ENCODE measurements around the gene NCOA7. TPM values are rescaled to one million over a fixed set of nuclear protein-coding genes. Genes with fewer than 3 reads are reported as not detected.

NCOA7 gene
- total and polyA plus RNA-seq, 9 of the 15 experiments (the other 6 are each of a cell fraction or from before 2014, with no cell fraction given), result 5.8 to 14.6 (median 9.3) TPM

DNA sequence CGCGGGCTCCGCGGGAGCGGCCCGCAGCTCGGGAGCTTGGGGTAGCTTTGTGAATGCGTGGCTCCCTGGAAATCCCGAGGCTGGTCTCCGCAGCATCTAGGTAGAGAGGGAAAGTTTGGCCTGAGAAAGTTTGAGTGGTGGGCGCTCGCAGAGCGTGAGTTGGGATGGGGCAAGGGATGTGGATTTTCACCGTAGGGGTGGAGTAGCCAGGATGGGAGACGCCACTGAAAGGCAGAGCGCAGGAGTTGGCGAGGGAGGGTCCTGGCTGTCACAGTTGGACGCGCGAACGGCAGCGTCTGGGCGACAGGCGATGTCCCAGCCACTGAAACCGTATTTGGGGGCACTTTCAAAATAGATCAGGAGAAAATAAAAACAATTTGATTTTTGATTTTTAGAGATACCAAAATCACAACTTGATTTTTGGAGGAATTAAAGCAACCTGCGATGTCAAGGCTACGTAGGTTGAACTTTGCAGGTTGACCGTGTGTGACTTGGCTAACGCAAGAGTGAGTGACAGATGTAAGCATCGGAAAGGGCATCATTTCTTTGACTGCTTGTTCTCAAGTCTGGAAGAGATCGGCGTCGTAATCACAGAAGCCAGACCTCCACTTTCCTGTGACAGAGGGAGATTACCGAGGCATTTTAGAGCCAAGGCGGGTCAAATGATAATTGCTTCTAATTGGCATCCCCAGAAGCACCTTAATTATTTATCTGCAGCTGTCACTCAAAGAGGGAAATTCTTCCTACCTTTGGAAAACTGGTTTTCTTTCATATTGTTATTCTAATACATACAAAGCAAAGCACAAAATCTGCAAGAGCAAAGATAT is 40.7 kb upstream of the NCOA7 start (continued):
- TF ChIP-seq, protein P1, sequence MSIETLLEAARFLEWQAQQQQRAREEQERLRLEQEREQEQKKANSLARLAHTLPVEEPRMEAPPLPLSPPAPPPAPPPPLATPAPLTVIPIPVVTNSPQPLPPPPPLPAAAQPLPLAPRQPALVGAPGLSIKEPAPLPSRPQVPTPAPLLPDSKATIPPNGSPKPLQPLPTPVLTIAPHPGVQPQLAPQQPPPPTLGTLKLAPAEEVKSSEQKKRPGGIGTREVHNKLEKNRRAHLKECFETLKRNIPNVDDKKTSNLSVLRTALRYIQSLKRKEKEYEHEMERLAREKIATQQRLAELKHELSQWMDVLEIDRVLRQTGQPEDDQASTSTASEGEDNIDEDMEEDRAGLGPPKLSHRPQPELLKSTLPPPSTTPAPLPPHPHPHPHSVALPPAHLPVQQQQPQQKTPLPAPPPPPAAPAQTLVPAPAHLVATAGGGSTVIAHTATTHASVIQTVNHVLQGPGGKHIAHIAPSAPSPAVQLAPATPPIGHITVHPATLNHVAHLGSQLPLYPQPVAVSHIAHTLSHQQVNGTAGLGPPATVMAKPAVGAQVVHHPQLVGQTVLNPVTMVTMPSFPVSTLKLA (conservative IDR thresholded peaks at IDR 0.05), result no peak
- peak; percentile 9 for TF ChIP-seq ZFP36 (IDR thresholded peaks at IDR 0.05; ENCODE audit: low read depth, low read length, partially characterized antibody)
- TF ChIP-seq, protein P2, sequence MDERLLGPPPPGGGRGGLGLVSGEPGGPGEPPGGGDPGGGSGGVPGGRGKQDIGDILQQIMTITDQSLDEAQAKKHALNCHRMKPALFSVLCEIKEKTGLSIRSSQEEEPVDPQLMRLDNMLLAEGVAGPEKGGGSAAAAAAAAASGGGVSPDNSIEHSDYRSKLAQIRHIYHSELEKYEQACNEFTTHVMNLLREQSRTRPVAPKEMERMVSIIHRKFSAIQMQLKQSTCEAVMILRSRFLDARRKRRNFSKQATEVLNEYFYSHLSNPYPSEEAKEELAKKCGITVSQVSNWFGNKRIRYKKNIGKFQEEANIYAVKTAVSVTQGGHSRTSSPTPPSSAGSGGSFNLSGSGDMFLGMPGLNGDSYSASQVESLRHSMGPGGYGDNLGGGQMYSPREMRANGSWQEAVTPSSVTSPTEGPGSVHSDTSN (CRISPR knock-in tag; IDR thresholded peaks at IDR 0.05; ENCODE audit: low read depth), result no peak
- TF ChIP-seq, protein P2 (tag; conservative IDR thresholded peaks at IDR 0.05; ENCODE audit: low read depth), result peak; percentile 12; the same call in 1 of the 2 replicates
- TF ChIP-seq ETV1 (tag; conservative IDR thresholded peaks at IDR 0.05; ENCODE audit: low read depth), result 0 out of 2 replicates have a peak, but pooled peaks have one; percentile 3
- TF ChIP-seq MEIS2 (IDR thresholded peaks at IDR 0.05; ENCODE audit: partially characterized antibody), result peak; percentile 32
- TF ChIP-seq, protein P3, sequence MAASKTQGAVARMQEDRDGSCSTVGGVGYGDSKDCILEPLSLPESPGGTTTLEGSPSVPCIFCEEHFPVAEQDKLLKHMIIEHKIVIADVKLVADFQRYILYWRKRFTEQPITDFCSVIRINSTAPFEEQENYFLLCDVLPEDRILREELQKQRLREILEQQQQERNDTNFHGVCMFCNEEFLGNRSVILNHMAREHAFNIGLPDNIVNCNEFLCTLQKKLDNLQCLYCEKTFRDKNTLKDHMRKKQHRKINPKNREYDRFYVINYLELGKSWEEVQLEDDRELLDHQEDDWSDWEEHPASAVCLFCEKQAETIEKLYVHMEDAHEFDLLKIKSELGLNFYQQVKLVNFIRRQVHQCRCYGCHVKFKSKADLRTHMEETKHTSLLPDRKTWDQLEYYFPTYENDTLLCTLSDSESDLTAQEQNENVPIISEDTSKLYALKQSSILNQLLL (CRISPR knock-in tag; IDR thresholded peaks at IDR 0.05; ENCODE audit: borderline replicate concordance), result no peak
- no peak for TF ChIP-seq ZZZ3 (IDR thresholded peaks at IDR 0.05)
- TF ChIP-seq, protein P4, sequence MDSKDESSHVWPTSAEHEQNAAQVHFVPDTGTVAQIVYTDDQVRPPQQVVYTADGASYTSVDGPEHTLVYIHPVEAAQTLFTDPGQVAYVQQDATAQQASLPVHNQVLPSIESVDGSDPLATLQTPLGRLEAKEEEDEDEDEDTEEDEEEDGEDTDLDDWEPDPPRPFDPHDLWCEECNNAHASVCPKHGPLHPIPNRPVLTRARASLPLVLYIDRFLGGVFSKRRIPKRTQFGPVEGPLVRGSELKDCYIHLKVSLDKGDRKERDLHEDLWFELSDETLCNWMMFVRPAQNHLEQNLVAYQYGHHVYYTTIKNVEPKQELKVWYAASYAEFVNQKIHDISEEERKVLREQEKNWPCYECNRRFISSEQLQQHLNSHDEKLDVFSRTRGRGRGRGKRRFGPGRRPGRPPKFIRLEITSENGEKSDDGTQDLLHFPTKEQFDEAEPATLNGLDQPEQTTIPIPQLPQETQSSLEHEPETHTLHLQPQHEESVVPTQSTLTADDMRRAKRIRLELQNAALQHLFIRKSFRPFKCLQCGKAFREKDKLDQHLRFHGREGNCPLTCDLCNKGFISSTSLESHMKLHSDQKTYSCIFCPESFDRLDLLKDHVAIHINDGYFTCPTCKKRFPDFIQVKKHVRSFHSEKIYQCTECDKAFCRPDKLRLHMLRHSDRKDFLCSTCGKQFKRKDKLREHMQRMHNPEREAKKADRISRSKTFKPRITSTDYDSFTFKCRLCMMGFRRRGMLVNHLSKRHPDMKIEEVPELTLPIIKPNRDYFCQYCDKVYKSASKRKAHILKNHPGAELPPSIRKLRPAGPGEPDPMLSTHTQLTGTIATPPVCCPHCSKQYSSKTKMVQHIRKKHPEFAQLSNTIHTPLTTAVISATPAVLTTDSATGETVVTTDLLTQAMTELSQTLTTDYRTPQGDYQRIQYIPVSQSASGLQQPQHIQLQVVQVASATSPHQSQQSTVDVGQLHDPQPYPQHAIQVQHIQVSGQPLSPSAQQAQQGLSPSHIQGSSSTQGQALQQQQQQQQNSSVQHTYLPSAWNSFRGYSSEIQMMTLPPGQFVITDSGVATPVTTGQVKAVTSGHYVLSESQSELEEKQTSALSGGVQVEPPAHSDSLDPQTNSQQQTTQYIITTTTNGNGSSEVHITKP (IDR thresholded peaks at IDR 0.05; ENCODE audit: partially characterized antibody), result peak; percentile 91
